Bronchial epithelial cell (primary cell): ENCODE data around the gene CENPM. TPM values are rescaled to one million over a fixed set of nuclear protein-coding genes. Genes with fewer than 3 reads are reported as not detected.

Experiments used
- DNase-seq: peaks from one replicate; pipeline ENCODE4 v3.0.0-alpha.2; 2010; ENCODE audit warnings: low read depth
- FAIRE-seq: peaks from 2 replicates; lab custom pipeline; 2011; peaks lifted over from hg19 to GRCh38; lab: Jason Lieb, UNC
- H3K27me3 ChIP-seq: 2 replicates; pipeline ENCODE4 v1.5.1; 2011; ENCODE audit warnings: low read length; ENCODE audit not compliant: control insufficient read depth, insufficient read depth
- H3K36me3 ChIP-seq: 2 replicates; pipeline ENCODE4 v1.5.1; 2011; ENCODE audit warnings: low read length; ENCODE audit not compliant: control insufficient read depth, insufficient read depth
- H3K4me3 ChIP-seq: 2 replicates; pipeline ENCODE4 v1.5.1; 2011; ENCODE audit warnings: mild to moderate bottlenecking, low read depth, low read length, control low read depth
- total RNA-seq: library from RNA; depleted of rRNA; stranded (reverse); fragments of >200 nt; gene quantifications from 2 replicates; pipeline ENCODE4 v1.2.1, GENCODE V29; 2014
- TF ChIP-seq, protein P1 (sequence below): IDR thresholded peaks from 2 replicates; pipeline ENCODE4 v1.5.1; 2011; ENCODE audit warnings: mild to moderate bottlenecking, moderate library complexity, low read length, control low read depth, inconsistent platforms; ENCODE audit not compliant: insufficient read depth, severe bottlenecking

Gene CENPM
- total RNA-seq, 1 donor from 2014 or later: 1.3 TPM

DNA sequence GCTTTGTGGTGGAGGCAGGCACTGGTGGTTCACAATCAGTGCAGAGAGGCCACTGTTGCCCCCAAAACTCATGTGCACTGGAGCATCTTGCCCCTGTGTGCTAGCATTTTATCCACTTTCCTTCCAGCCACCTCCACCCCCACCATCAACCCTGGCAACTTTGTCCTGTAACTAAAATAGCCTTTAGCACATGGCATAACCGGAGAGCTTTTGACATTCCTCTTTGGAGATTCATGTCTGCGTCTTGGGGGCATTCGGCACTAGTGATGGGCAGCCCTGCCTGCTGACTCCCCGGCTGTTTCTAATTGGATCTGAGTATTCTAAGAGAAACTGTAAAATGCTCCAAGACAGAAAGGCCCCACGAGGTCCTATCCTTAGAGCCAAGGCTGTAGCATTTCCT lies 47.8 kb downstream of the CENPM start:
- H3K27me3 ChIP-seq: no peaks in the 10 kb centered on the region
- FAIRE-seq (no peak), DNase-seq (no peak)
- TF ChIP-seq, protein P1, sequence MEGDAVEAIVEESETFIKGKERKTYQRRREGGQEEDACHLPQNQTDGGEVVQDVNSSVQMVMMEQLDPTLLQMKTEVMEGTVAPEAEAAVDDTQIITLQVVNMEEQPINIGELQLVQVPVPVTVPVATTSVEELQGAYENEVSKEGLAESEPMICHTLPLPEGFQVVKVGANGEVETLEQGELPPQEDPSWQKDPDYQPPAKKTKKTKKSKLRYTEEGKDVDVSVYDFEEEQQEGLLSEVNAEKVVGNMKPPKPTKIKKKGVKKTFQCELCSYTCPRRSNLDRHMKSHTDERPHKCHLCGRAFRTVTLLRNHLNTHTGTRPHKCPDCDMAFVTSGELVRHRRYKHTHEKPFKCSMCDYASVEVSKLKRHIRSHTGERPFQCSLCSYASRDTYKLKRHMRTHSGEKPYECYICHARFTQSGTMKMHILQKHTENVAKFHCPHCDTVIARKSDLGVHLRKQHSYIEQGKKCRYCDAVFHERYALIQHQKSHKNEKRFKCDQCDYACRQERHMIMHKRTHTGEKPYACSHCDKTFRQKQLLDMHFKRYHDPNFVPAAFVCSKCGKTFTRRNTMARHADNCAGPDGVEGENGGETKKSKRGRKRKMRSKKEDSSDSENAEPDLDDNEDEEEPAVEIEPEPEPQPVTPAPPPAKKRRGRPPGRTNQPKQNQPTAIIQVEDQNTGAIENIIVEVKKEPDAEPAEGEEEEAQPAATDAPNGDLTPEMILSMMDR: no peak
- H3K4me3 ChIP-seq: no peak overlapping the region
- H3K36me3 ChIP-seq: peaks cover 58% of the 10 kb centered on the region

DNA sequence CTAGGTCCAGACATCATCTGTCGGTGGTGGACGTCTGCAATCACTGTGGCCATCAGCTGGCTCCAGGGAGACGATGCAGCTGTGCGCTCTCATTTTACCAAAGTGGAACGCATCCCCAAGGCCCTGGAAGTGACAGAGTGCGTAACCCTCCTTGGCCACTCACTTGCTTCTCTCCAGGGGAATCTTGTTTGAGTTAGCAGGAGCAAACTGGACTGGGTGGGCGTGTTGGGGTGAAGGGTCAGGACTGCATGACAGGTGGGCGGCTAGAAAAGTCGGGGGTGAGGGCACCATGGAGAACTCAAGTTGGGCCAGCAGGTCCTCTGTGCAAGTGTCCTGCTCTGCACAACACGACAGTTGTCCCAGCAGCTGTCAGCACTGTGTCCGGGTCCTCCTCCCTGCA lies 48.3 kb downstream of the CENPM start:
- no peak for FAIRE-seq
- Histone ChIP-seq H3K27me3 (no peaks in the 10 kb centered on the region), H3K4me3 (no peak overlapping the region), H3K36me3 (peaks cover 59% of the 10 kb centered on the region)
- TF ChIP-seq, protein P1: no peak
- DNase-seq: no peak

DNA sequence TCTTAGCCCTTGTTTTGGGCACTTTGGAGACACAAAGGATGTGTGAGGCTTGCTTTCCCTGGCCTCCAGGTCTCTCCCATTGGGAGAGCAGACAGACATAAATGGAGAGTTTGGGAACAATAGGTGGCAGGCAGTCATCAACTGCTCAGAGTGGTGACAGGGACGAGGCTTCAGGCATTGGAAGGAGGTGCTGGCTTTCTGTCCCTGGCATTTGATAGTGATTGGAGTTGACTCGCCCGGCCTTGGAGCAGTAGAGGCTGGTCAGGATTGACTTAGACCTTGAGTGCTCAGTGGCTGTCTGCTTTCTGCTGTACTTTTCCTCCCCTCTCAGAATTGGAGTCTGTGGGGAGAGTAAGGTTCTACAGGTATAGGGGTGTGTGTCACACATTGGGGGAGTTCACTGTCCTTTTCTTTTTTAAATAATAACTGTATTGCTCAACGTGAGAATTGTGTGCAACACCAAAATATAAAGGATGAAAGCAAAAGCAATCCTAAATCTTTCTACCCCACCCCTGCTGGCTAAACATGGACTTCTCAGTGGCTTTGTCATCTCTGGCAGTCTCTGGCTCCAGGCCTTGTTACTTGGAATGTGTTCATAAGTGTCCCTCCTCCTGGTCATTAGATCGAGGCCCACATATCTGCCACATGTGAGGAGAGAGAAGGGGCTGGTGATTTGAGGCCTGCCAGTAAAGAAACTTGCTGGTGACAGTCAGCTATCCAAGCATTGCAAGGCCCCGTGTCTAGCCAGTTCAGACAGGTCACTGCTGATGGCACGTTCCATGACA lies 53.2 kb downstream of the CENPM start:
- no peaks in the 10 kb centered on the region for H3K27me3 ChIP-seq
- TF ChIP-seq, protein P1: no peak
- H3K36me3 ChIP-seq: peaks cover 56% of the 10 kb centered on the region
- no peak for DNase-seq
- no peak for FAIRE-seq
- no peak overlapping the region for H3K4me3 ChIP-seq

DNA sequence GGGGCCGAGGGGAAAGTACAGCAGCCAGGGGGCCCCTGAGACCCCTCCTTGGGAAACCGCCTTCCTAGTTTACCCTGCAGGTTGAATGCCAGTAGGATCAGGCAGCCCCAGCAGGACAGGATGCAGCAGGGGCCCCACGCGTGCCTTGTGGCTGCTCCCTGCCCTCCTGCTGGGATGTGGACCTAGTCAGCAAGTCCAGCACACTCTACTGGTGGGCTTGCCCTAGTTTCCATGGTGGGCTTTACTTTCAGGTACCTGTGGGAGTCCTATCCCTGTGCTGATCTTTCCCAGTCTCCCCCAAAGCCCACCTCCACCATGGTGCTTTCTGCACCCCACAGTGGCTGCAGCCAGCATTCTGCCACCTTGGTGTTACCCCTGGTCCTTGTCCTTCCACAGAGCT lies 54.2 kb downstream of the CENPM start:
- Histone ChIP-seq H3K36me3 (peaks cover 54% of the 10 kb centered on the region), H3K4me3 (no peak overlapping the region), H3K27me3 (no peaks in the 10 kb centered on the region)
- DNase-seq (no peak), FAIRE-seq (no peak)
- TF ChIP-seq, protein P1: no peak

DNA sequence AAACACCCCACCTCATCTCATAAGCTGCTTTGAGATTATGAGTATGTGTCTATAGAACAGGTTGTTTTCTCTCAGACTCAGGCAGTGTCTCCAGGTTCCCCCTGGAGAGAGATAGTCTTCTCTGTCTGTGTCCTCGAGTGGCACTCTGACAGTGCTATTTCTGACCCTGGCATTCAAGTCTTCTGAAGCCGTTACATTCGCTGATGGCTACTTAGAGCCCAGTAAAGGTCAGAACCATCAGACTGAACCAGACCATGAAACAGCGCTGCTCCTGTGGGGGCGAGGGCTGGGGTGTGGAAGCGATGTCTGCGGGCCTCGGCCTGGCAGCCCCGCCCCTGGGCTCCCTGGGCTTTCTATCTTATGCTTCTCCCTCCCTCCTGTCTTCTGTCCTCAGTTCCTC lies 55.5 kb downstream of the CENPM start:
- Histone ChIP-seq H3K27me3 (no peaks in the 10 kb centered on the region), H3K4me3 (no peak overlapping the region), H3K36me3 (peaks cover 46% of the 10 kb centered on the region)
- DNase-seq: no peak
- TF ChIP-seq, protein P1: no peak
- FAIRE-seq: peak; percentile 77

Other genes with a start within 250 kb of the CENPM start
- 0.13 TPM in 1 of 2 replicates, not detected in the other for gene MEI1, start 247.6 kb downstream of the CENPM start, total RNA-seq
- 5.4 and 6.1 TPM in 2 replicates for gene CCDC134, start 146.5 kb downstream of the CENPM start, total RNA-seq
- gene SREBF2, start 114.0 kb downstream of the CENPM start, total RNA-seq: 44.2 and 66.4 TPM in 2 replicates
- not detected in 2 replicates for gene SHISA8, start 32.1 kb downstream of the CENPM start, total RNA-seq
- gene TNFRSF13C, start 20.3 kb downstream of the CENPM start, total RNA-seq: under 0.01 TPM in 2 replicates
- gene SEPTIN3, start 22.3 kb upstream of the CENPM start, total RNA-seq: under 0.01 TPM in 2 replicates
- 0.26 and 0.77 TPM in 2 replicates for gene WBP2NL, start 51.6 kb upstream of the CENPM start, total RNA-seq
- gene NAGA, start 123.7 kb upstream of the CENPM start, total RNA-seq: 18.7 and 26.0 TPM in 2 replicates
- 2.4 and 3.4 TPM in 2 replicates for gene PHETA2, start 127.1 kb upstream of the CENPM start, total RNA-seq
- gene SMDT1, start 132.5 kb upstream of the CENPM start, total RNA-seq: 5.5 and 14.8 TPM in 2 replicates
- gene NDUFA6, start 143.6 kb upstream of the CENPM start, total RNA-seq: 64.8 and 68.0 TPM in 2 replicates
- 0.53 and 0.64 TPM in 2 replicates for gene CYP2D6, start 183.7 kb upstream of the CENPM start, total RNA-seq